ENCODE results near the gene DOCK9. TPM values are rescaled to one million over a fixed set of nuclear protein-coding genes. Genes with fewer than 3 reads are reported as not detected.

The DOCK9 gene
- total and polyA plus RNA-seq, 4 donors, result 48.8 to 193 (median 133) TPM

DNA sequence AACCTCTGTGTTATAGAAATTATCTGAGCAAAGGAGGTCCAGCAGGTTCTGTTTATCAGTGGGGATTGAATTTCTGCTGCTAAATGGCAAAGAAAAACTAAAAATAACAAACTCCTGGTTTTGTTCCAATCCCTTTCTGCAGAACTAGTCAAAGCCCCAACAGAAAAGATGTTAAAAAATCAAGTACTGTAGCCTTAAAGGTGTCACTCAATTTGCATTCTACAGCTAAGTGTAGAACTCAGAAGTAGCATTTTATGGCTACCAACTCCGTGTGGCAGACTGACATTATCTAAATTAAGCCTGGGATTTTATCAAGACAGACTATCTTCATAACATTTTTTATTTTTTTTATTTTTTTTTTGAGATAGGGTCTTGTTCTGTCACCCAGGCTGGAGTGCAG is 133.8 kb downstream of the DOCK9 start:
- DNase-seq, result no peak
- no peaks in the 10 kb centered on the region for H3K9me3 ChIP-seq (ENCODE audit: control insufficient read depth in 4 of 4, insufficient read depth in 3 of 4, low read length in 3 of 4)
- H3K4me1 ChIP-seq (ENCODE audit: control insufficient read depth in 5 of 5, insufficient read depth in 5 of 5, low read length in 5 of 5), result peaks cover 0 to 4% (median 0%) of the 10 kb centered on the region in 5 donors
- H3K36me3 ChIP-seq (ENCODE audit: control insufficient read depth in 4 of 4, insufficient read depth in 4 of 4, low read length in 4 of 4), result peaks cover 0 to 18% (median 7%) of the 10 kb centered on the region in 4 donors
- H3K4me3 ChIP-seq, result no peak overlapping the region
- TF ChIP-seq, protein P1, sequence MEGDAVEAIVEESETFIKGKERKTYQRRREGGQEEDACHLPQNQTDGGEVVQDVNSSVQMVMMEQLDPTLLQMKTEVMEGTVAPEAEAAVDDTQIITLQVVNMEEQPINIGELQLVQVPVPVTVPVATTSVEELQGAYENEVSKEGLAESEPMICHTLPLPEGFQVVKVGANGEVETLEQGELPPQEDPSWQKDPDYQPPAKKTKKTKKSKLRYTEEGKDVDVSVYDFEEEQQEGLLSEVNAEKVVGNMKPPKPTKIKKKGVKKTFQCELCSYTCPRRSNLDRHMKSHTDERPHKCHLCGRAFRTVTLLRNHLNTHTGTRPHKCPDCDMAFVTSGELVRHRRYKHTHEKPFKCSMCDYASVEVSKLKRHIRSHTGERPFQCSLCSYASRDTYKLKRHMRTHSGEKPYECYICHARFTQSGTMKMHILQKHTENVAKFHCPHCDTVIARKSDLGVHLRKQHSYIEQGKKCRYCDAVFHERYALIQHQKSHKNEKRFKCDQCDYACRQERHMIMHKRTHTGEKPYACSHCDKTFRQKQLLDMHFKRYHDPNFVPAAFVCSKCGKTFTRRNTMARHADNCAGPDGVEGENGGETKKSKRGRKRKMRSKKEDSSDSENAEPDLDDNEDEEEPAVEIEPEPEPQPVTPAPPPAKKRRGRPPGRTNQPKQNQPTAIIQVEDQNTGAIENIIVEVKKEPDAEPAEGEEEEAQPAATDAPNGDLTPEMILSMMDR (IDR thresholded peaks at IDR 0.05; ENCODE audit: control extremely low read depth, extremely low read depth), result no peak
- 87 to 97% methylated on average over 1 of the region's 1 CpG for WGBS, 2 donors
- H3K27me3 ChIP-seq (ENCODE audit: control insufficient read depth in 3 of 3, insufficient read depth in 3 of 3, low read length in 2 of 3), result no peaks in the 10 kb centered on the region
- no peak for ATAC-seq (ENCODE audit: insufficient read depth, low FRiP score)
- H3K9ac ChIP-seq (ENCODE audit: insufficient read depth in 1 of 2, low read length in 2 of 2), result no peak overlapping the region
- H3K27ac ChIP-seq (ENCODE audit: low read depth in 1 of 2, low read length in 1 of 2), result no peak overlapping the region

DNA sequence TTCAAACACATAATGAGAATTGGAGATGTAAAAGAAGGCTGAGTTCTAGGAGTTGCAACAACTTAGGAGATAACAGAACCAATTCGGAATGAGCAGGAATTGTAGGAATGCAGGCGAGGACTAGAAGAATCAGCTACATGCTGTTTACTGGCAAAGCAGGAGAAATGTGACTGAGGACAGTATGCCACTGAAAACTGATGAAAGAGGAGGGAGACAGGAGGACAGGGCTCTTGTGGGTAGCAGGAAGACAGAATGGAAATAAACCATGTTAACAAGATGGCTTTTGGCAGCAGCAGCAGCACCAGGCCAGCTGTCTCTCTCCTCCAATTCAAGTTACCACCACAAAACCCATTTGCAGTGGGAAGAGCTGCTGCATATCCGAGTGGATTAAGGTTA is 134.4 kb downstream of the DOCK9 start:
- Histone ChIP-seq H3K9me3 (ENCODE audit: control insufficient read depth in 4 of 4, insufficient read depth in 3 of 4, low read length in 3 of 4) (no peaks in the 10 kb centered on the region), H3K4me3 (no peak overlapping the region), H3K4me1 (ENCODE audit: control insufficient read depth in 5 of 5, insufficient read depth in 5 of 5, low read length in 5 of 5) (peaks cover 0 to 4% (median 0%) of the 10 kb centered on the region in 5 donors), H3K27me3 (ENCODE audit: control insufficient read depth in 3 of 3, insufficient read depth in 3 of 3, low read length in 2 of 3) (no peaks in the 10 kb centered on the region), H3K27ac (ENCODE audit: low read depth in 1 of 2, low read length in 1 of 2) (no peak overlapping the region), H3K9ac (ENCODE audit: insufficient read depth in 1 of 2, low read length in 2 of 2) (no peak overlapping the region), H3K36me3 (ENCODE audit: control insufficient read depth in 4 of 4, insufficient read depth in 4 of 4, low read length in 4 of 4) (peaks cover 0 to 18% (median 7%) of the 10 kb centered on the region in 4 donors)
- TF ChIP-seq, protein P1 (IDR thresholded peaks at IDR 0.05; ENCODE audit: control extremely low read depth, extremely low read depth), result no peak
- DNase-seq (no peak), ATAC-seq (ENCODE audit: insufficient read depth, low FRiP score) (no peak)
- 63 to 72% methylated on average over 3 of the region's 3 CpGs for WGBS, 2 donors

DNA sequence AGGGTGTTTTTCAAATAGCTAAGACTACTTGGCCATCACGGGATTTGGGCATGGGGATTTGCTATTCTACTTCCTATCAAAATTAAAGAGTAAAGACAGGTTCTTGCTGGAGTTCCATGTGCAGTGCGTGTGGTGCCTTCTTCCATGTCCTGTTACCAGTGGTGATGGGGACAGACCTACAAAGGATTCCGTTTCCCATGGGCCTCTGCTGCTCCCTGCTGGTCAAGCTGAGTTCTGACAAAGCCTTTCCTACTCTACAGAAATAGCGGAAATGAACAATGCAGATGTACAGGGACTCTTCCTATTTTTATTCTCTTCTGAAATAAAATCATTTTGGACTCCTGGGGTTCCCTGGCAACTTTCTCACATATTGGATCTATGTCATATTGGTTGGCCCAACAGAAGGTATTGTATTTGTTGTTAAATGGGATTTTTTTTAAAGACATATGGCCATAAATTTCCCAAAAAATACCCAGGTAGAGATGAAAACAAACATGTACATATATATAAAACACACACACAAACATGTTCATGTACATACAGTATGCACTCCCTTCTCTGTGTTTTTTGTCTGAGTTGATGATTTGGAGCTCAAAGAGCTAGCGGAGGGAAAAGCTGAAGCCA is 134.9 kb downstream of the DOCK9 start:
- H3K36me3 ChIP-seq (ENCODE audit: control insufficient read depth in 4 of 4, insufficient read depth in 4 of 4, low read length in 4 of 4), result peaks cover 0 to 18% (median 8%) of the 10 kb centered on the region in 4 donors
- DNase-seq, result peak; percentile 84 to 89 (median 87)
- 34 to 40% methylated on average over 5 of the region's 5 CpGs for WGBS, 2 donors
- H3K4me3 ChIP-seq, result no peak overlapping the region
- no peak overlapping the region for H3K9ac ChIP-seq (ENCODE audit: insufficient read depth in 1 of 2, low read length in 2 of 2)
- no peaks in the 10 kb centered on the region for H3K9me3 ChIP-seq (ENCODE audit: control insufficient read depth in 4 of 4, insufficient read depth in 3 of 4, low read length in 3 of 4)
- peaks cover 0 to 4% (median 0%) of the 10 kb centered on the region in 5 donors for H3K4me1 ChIP-seq (ENCODE audit: control insufficient read depth in 5 of 5, insufficient read depth in 5 of 5, low read length in 5 of 5)
- peak; percentile 78 for ATAC-seq (ENCODE audit: insufficient read depth, low FRiP score)
- no peaks in the 10 kb centered on the region for H3K27me3 ChIP-seq (ENCODE audit: control insufficient read depth in 3 of 3, insufficient read depth in 3 of 3, low read length in 2 of 3)
- no peak overlapping the region for H3K27ac ChIP-seq (ENCODE audit: low read depth in 1 of 2, low read length in 1 of 2)
- TF ChIP-seq, protein P1 (IDR thresholded peaks at IDR 0.05; ENCODE audit: control extremely low read depth, extremely low read depth), result peak; percentile 59

All from lung (tissue), 12 donors.